A549 (cell line): ENCODE measurements around the gene DLG2.

Source experiments
- CHD4 ChIP-seq: fragments of 200-600 bp; sonication (generic); IDR thresholded peaks from 2 replicates; pipeline ENCODE4 v1.6.1; 2016; ENCODE audit warnings: antibody characterized with exemption, mild to moderate bottlenecking, borderline replicate concordance
- JUN ChIP-seq, 2 experiments: fragments of >200 bp; sonication (Bioruptor Twin); formaldehyde crosslinking; IDR thresholded peaks; 2 replicates in 1 of 2; 3 replicates in 1 of 2; pipeline ENCODE4 v1.6.1; 2016 to 2017
- MAZ ChIP-seq: fragments of 150-350 bp; IDR thresholded peaks from 2 replicates; pipeline ENCODE4 v1.6.1; 2014; ENCODE audit warnings: antibody characterized with exemption, low read depth, low read length, borderline replicate concordance
- MYC ChIP-seq: IDR thresholded peaks from 2 replicates; pipeline ENCODE4 v1.6.1; 2012; ENCODE audit warnings: mild to moderate bottlenecking, inconsistent platforms, low read length, improper control_type of control experiment, borderline replicate concordance
- POLR2A ChIP-seq: IDR thresholded peaks from 2 replicates; pipeline ENCODE4 v1.6.1; 2012; ENCODE audit warnings: mild to moderate bottlenecking, low read length
- RARB ChIP-seq: fragments of 250-450 bp; sonication (Bioruptor Pico); IDR thresholded peaks from 2 replicates; pipeline ENCODE4 v1.8.0; 2021; ENCODE audit warnings: mild to moderate bottlenecking, moderate library complexity
- RCOR1 ChIP-seq: fragments of 150-350 bp; IDR thresholded peaks from 2 replicates; pipeline ENCODE4 v1.6.1; 2014; ENCODE audit warnings: antibody characterized with exemption, low read length, low read depth
- REST ChIP-seq: fragments of 200-600 bp; sonication (generic); IDR thresholded peaks from 2 replicates; pipeline ENCODE4 v1.6.1; 2016; ENCODE audit warnings: antibody characterized with exemption, mild to moderate bottlenecking, moderate library complexity
- TF ChIP-seq, protein P1 (sequence below): fragments of >200 bp; sonication (Bioruptor Twin); formaldehyde crosslinking; IDR thresholded peaks from 3 replicates; pipeline ENCODE4 v1.5.1; 2016
- TF ChIP-seq, protein P2 (sequence below): IDR thresholded peaks from 2 replicates; pipeline ENCODE4 v1.6.1; 2012

DNA sequence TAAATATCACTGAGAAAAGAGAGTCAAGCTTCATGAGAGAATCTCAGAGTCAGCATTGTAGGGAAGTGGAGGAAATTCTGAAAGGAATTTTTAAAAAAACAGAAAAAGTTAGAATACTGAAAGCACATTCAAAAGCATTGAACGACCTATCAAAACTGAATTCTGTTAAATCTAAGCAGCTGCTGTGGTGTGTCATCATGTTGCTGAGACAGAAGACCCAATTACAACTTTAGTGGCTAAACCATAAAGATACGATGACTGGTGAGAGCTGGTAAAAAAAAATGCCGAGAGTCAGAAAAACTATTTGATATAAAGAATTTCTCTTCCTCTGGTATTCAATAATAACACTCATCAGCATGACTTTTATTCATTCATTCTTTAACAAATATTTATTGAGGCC lies 220.8 kb downstream of the DLG2 start:
- TF ChIP-seq, protein P1, sequence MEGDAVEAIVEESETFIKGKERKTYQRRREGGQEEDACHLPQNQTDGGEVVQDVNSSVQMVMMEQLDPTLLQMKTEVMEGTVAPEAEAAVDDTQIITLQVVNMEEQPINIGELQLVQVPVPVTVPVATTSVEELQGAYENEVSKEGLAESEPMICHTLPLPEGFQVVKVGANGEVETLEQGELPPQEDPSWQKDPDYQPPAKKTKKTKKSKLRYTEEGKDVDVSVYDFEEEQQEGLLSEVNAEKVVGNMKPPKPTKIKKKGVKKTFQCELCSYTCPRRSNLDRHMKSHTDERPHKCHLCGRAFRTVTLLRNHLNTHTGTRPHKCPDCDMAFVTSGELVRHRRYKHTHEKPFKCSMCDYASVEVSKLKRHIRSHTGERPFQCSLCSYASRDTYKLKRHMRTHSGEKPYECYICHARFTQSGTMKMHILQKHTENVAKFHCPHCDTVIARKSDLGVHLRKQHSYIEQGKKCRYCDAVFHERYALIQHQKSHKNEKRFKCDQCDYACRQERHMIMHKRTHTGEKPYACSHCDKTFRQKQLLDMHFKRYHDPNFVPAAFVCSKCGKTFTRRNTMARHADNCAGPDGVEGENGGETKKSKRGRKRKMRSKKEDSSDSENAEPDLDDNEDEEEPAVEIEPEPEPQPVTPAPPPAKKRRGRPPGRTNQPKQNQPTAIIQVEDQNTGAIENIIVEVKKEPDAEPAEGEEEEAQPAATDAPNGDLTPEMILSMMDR, result no peak
- TF ChIP-seq JUN (IDR thresholded peaks at IDR 0.05), result no peak
- TF ChIP-seq RCOR1, result no peak
- TF ChIP-seq, protein P2, sequence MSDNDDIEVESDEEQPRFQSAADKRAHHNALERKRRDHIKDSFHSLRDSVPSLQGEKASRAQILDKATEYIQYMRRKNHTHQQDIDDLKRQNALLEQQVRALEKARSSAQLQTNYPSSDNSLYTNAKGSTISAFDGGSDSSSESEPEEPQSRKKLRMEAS, result no peak
- TF ChIP-seq MYC, result no peak
- TF ChIP-seq POLR2A, result no peak
- TF ChIP-seq CHD4, result no peak
- no peak for TF ChIP-seq REST
- no peak for TF ChIP-seq MAZ
- no peak for TF ChIP-seq RARB (CRISPR knock-in tag)
